Activated CD8-positive, alpha-beta memory T cell treated with anti-CD3 and anti-CD28 coated beads, Interleukin-2, amount 10 ng/mL, durations not matched to agents 7 days and 5 days (primary cell): ENCODE results near the gene TBX15. TPM values are rescaled to one million over a fixed set of nuclear protein-coding genes. Genes with fewer than 3 reads are reported as not detected.

Source experiments
- total RNA-seq, 2 experiments: library from RNA; stranded (reverse); gene quantifications; one replicate each; pipeline ENCODE4 v1.2.3, GENCODE V29; 2021

TBX15 gene
- total RNA-seq, 2 experiments from 2014 or later, result not detected

Other genes starting within 250 kb of the TBX15 start
- 10 to 100 TPM; 12.0 to 14.0 TPM for gene WARS2, start 152.3 kb upstream of the TBX15 start, total RNA-seq